Stimulated activated CD8-positive, alpha-beta memory T cell treated with anti-CD3 and anti-CD28 coated beads, Interleukin-4, amount 100 ng/mL, for 48 hours (primary cell): Measurements from ENCODE around the gene BEGAIN.

Experiments
- DNase-seq: peaks from one replicate; pipeline ENCODE4 v3.0.0-alpha.2; 2020

The BEGAIN gene

DNA sequence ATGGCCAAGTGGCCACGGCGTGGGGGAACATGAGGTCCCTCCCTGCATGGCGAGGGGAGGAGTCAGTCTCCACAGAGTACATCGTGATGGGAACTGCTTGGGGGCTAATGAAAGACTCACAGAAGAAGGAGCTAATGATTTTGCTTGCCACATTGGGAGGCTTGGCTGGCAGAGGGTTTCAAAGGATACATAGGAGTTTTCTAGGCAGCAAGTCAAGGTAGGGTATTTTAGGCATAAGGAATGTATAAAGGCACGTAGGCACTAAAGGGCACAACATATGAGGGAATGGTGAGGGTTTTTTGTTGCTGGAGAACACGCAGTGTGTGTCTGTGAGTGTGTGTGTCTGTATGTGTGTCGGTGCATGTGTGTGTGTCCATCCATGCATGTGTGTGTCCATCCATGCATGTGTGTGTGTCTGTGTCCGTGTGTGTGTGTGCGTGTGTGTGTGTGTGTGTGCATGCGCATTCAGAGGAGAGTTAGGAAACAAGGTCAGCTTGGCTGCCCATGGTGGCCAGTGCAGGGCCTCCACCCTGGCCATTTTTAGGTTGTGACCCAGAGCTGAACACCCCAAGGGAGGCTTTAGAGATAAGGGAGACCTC lies 84.5 kb downstream of the BEGAIN start:
- no peak for DNase-seq

DNA sequence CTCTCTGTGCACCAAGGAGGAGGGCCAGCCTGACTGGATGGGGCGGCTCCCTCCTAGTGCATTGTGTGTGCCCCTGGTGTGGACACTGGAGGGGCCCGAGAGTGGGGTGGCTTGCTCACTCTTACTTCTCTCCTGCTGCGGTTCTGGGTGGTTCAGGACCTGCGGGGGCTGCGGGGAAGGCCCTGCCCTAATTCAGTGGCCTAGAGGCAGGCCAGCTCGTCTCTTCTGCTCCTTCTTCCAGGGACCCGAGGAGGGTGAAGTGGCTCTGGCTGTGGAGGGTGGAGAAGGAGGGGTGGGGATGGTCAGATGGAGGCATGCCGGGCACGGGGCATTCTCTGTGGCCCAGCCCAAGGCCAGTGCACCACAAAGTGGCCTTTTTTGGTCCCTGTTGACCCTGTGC lies 87.1 kb downstream of the BEGAIN start:
- no peak for DNase-seq

DNA sequence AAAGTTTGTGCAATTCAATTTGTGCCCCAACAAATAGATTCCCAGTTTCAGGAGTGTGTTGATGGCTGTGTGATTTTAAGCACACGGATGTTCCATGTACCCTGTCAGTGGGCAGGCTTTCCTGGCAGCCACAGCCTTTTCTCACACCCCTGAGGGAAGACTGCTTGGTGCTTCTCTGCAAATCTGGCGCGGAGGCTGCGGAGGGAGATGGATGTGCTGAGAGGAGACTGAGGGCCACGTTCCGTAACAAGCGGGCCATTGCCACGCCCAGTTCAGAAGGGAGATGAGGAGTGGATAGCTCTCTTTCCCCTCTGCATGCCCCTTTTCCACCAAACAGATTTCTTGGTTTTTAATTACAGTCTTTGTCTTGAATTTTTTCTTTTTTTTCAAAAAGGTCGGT lies 89.1 kb downstream of the BEGAIN start:
- no peak for DNase-seq

DNA sequence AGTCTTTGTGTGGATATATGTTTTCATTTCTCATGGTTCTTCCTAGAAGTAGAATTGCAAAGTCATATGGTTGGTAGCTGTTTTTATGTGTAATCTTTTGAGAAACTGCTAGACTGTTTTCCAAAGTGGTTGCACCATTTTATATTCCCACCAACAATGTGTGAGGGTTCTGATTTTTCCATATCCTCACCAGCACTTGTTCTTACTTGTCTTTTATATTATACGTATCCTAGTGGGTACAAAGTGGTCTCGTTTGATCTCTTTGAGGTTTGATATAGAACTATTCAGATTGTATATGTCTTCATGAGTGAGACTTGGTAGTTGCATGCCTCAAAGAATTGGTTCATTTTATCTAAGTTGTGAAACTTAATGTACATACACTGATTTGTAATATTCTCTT lies 91.3 kb downstream of the BEGAIN start:
- DNase-seq: no peak

DNA sequence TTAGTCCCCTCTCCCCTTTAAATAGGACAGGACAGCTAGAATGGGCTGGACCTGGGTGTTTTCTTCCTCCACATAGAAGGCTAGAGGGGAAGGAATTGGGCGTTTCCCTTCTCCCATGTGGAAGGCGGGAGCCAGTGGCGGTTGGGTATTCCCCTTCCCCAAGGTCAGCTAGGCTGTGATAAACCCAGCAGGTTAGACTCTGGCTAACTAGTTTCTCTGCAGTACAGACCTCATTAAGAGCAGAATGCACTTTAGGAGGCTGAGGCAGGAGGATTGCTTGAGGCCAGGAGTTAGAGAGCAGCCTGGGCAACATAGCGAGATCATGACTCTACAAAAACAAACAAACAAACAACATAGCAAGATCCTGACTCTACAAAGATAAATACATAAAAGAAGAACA lies 92.6 kb downstream of the BEGAIN start:
- DNase-seq: no peak

DNA sequence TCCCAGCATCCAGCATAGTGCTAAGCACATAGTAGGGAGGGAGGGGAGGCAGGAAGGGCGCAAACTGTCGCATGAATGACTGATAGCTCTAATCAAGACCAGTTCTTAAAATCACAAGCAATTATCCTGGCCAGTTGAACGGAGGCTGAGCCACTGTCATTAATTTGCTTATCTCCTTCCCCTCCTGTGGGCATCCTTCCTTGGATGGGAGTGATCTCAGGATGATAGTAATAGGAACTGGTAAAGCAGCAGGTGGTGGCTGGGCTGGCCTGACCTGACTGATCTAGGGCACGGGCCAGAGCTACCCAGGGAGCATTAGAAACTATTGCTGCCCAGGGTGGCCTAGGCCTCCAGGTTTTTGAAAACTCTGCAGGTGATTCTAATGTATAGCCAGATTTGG lies 97.0 kb downstream of the BEGAIN start:
- DNase-seq: no peak

DNA sequence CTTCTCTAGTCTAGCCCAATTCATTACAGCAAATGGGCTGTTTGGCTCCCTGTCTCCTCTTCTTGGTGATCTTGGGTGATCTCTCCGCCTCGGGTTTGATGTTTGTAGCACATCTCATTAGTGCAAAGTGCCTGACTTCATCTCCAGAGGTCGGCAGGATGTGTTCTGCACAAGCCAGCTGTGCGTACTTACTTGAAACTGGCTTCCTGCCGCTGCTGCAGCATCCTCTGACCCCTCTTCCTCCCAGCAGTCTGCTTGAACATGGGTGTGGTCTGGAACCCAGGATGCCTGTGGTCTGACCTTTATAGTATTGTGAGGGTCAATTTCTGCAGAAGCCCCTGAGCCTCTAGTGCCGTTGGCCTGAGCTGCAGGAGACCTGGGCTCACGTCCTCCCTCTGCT lies 99.2 kb downstream of the BEGAIN start:
- DNase-seq: no peak

DNA sequence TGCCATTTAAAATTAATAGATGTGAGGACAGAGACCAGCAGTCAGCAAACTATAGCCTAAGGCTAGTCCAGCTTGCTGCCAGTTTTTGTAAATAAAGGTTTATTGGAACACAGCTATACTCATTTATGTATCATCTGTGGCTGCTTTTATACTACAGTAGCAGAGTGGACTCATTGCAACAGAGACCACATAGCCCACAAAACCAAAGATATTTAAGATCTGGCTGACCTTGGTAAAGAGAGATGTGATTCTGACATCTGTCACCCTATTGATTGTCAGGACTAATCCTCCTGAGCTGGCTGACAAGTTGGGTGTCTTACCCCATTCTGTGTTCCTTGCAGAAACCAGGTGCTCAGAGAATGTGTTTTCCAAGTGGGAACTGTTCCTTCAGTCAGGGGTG lies 99.9 kb downstream of the BEGAIN start:
- DNase-seq: no peak
